MM.1S (cell line): ENCODE data around the gene PREX1.

ENCODE experiments used
- DNase-seq: peaks from one replicate; pipeline ENCODE4 v3.0.0-alpha.2; 2015
- H2AFZ ChIP-seq: fragments of 300-600 bp; sonication (generic); 2 replicates; pipeline ENCODE4 v1.6.0; 2016; ENCODE audit warnings: antibody characterized with exemption, low read length
- H3F3A ChIP-seq: fragments of 300-600 bp; sonication (generic); 2 replicates; pipeline ENCODE4 v1.6.1; 2016; ENCODE audit warnings: mild to moderate bottlenecking, antibody characterized with exemption, low read length, moderate library complexity, mixed read lengths; ENCODE audit not compliant: insufficient read depth
- H3K27ac ChIP-seq: fragments of 300-600 bp; sonication (generic); 2 replicates; pipeline ENCODE4 v1.5.1; 2016; ENCODE audit warnings: mild to moderate bottlenecking, low read length
- H3K27me3 ChIP-seq: fragments of 300-600 bp; sonication (generic); replicated peaks from 2 replicates; pipeline ENCODE4 v1.6.0; 2016; ENCODE audit warnings: low read length; ENCODE audit not compliant: insufficient read depth
- H3K36me3 ChIP-seq: fragments of 300-600 bp; sonication (generic); replicated peaks from 2 replicates; pipeline ENCODE4 v1.6.1; 2016; ENCODE audit warnings: mild to moderate bottlenecking, low read length, mixed read lengths; ENCODE audit not compliant: insufficient read depth
- H3K4me1 ChIP-seq: fragments of 300-600 bp; sonication (generic); 2 replicates; pipeline ENCODE4 v1.6.1; 2016; ENCODE audit warnings: low read length, mixed read lengths
- H3K4me2 ChIP-seq: fragments of 300-600 bp; sonication (generic); 2 replicates; pipeline ENCODE4 v1.6.0; 2016; ENCODE audit warnings: low read depth, low read length
- H3K4me3 ChIP-seq: fragments of 300-600 bp; sonication (generic); 2 replicates; pipeline ENCODE4 v1.5.1; 2016; ENCODE audit warnings: low read length, mixed read lengths
- H3K79me2 ChIP-seq: fragments of 300-600 bp; sonication (generic); 2 replicates; pipeline ENCODE4 v1.6.1; 2016; ENCODE audit warnings: mixed run types, low read length, mixed read lengths
- H3K9ac ChIP-seq: fragments of 300-600 bp; sonication (generic); 2 replicates; pipeline ENCODE4 v1.6.1; 2016; ENCODE audit warnings: low read length, mixed read lengths
- H3K9me2 ChIP-seq: fragments of 300-600 bp; sonication (generic); replicated peaks from 2 replicates; pipeline ENCODE4 v1.6.1; 2016; ENCODE audit warnings: mild to moderate bottlenecking, low read length, mixed read lengths; ENCODE audit not compliant: insufficient read depth
- H3K9me3 ChIP-seq: fragments of 300-600 bp; sonication (generic); replicated peaks from 2 replicates; pipeline ENCODE4 v1.6.1; 2016; ENCODE audit warnings: mild to moderate bottlenecking, low read length, mixed read lengths; ENCODE audit not compliant: insufficient read depth
- H4K20me1 ChIP-seq: fragments of 300-600 bp; sonication (generic); 2 replicates; pipeline ENCODE4 v1.6.1; 2016; ENCODE audit warnings: mild to moderate bottlenecking, low read length, moderate library complexity, mixed read lengths; ENCODE audit not compliant: insufficient read depth
- CTCF ChIP-seq: fragments of 300-600 bp; sonication (generic); IDR thresholded peaks from 2 replicates; pipeline ENCODE4 v1.5.1; 2016; ENCODE audit warnings: antibody characterized with exemption, low read length, mixed read lengths
- EZH2 ChIP-seq: fragments of 300-600 bp; sonication (generic); optimal IDR thresholded peaks from 2 replicates; pipeline ENCODE3; 2017; ENCODE audit warnings: low read depth, mild to moderate bottlenecking, antibody characterized with exemption, low read length, mixed read lengths
- EZH2phosphoT487 ChIP-seq: fragments of 300-600 bp; sonication (generic); IDR thresholded peaks from 2 replicates; pipeline ENCODE4 v1.6.1; 2018; ENCODE audit warnings: antibody characterized with exemption, low read length

PREX1 gene

GRCh38 chr20:48614593-48615274, 213.1 kb downstream of the PREX1 start:
- Histone ChIP-seq H3K4me2 (no peak overlapping the region), H3K9me3 (no peaks in the 10 kb centered on the region), H3F3A (no peaks in the 10 kb centered on the region), H4K20me1 (no peaks in the 10 kb centered on the region), H3K4me1 (peaks cover 9% of the 10 kb centered on the region), H3K36me3 (no peaks in the 10 kb centered on the region), H3K27ac (no peak overlapping the region), H3K9me2 (no peaks in the 10 kb centered on the region), H3K27me3 (no peaks in the 10 kb centered on the region), H2AFZ (no peak overlapping the region), H3K4me3 (no peak overlapping the region), H3K9ac (no peak overlapping the region), H3K79me2 (no peaks in the 10 kb centered on the region)
- no peak for DNase-seq
- no peak for TF ChIP-seq EZH2
- TF ChIP-seq CTCF = no peak
- TF ChIP-seq EZH2phosphoT487 = no peak

- no peaks in the 10 kb centered on the region for H4K20me1 ChIP-seq
- no peak overlapping the region for H2AFZ ChIP-seq
- H3K4me1 ChIP-seq = peaks cover 15% of the 10 kb centered on the region
- no peak overlapping the region for H3K9ac ChIP-seq
- H3K27me3 ChIP-seq = no peaks in the 10 kb centered on the region
- H3K36me3 ChIP-seq = no peaks in the 10 kb centered on the region
- no peak for TF ChIP-seq EZH2
- no peak for TF ChIP-seq EZH2phosphoT487
- no peak for TF ChIP-seq CTCF
- H3K79me2 ChIP-seq = no peaks in the 10 kb centered on the region
- no peak overlapping the region for H3K4me3 ChIP-seq
- no peak for DNase-seq
- H3K4me2 ChIP-seq = no peak overlapping the region
- H3K9me2 ChIP-seq = no peaks in the 10 kb centered on the region
- no peak overlapping the region for H3K27ac ChIP-seq
- H3K9me3 ChIP-seq = no peaks in the 10 kb centered on the region
- peaks cover 5% of the 10 kb centered on the region for H3F3A ChIP-seq
Measured at GRCh38 chr20:48613926-48614325, 213.9 kb downstream of the PREX1 start.

GRCh38 chr20:48612335-48612734, 215.5 kb downstream of the PREX1 start:
- Histone ChIP-seq H3K9ac (no peak overlapping the region), H3K4me1 (peaks cover 22% of the 10 kb centered on the region), H3K36me3 (no peaks in the 10 kb centered on the region), H3K4me3 (no peak overlapping the region), H3F3A (peaks cover 5% of the 10 kb centered on the region), H3K9me3 (no peaks in the 10 kb centered on the region), H3K27ac (no peak overlapping the region), H4K20me1 (no peaks in the 10 kb centered on the region), H3K27me3 (no peaks in the 10 kb centered on the region), H3K9me2 (no peaks in the 10 kb centered on the region), H2AFZ (no peak overlapping the region), H3K4me2 (no peak overlapping the region), H3K79me2 (no peaks in the 10 kb centered on the region)
- no peak for DNase-seq
- TF ChIP-seq CTCF (no peak), EZH2phosphoT487 (no peak), EZH2 (no peak)
